Bladder microvascular endothelial cell (primary cell): ENCODE results near the gene GMEB2. TPM values are rescaled to one million over a fixed set of nuclear protein-coding genes. Genes with fewer than 3 reads are reported as not detected.

Experiments
- total RNA-seq: library from RNA; depleted of rRNA; stranded (reverse); fragments of >200 nt; gene quantifications from 2 replicates; pipeline ENCODE4 v1.2.3, GENCODE V29; 2014

The GMEB2 gene
- 7.4 and 12.5 TPM in 2 replicates for total RNA-seq

GRCh38 chr20:63626424-63627128 is at the start of gene GMEB2:
TSS of gene GMEB2 (minus strand) at chr20:63627101. CDS start at chr20:63619397, 7,704 bp downstream.

GRCh38 chr20:63657937-63658748 is 31.2 kb upstream of the GMEB2 start, which contains the start of gene RTEL1:
TSS of gene RTEL1 (plus strand) at chr20:63658312. CDS start at chr20:63659403, 1,091 bp downstream.

GRCh38 chr20:63653041-63653973 is 26.4 kb upstream of the GMEB2 start, which contains the start of gene STMN3:
TSS of gene STMN3 (minus strand) at chr20:63653424. CDS start at chr20:63653345, 79 bp downstream.

DNA sequence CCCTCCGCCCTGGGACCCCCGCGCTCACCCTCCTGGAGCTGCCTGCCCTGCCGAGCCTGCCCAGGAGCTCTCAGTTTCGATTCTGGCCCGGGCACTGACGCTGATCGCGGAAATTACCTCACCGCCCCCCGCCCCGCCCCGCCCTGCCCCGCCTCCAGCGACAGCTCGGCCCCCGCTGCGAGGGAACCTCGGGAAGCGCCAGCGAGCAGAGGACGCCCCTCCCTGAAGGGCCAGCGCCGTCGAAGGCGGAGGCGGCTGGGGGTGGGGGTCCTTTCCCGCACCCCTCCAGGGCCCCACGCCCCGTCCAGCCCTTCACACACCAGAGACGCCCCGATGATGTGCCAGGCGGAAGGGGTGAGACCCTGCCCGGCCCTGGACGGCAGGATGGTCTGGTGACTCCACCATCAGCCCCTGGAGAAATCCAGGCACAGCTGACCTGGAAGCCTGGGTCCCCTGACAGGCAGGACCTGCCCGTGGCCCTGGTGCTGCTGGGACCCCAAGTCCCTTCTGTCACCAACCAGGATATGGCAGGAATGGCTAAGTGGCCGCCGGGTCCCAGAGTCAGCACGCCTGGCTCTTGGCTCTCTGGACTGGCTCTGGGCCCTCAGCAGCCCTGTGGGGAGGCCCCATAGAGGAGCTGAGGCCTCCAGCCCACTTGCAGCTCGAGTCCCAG is 52.6 kb downstream of the GMEB2 start, which contains the start of gene HELZ2:
HELZ2 (minus strand) TSS at position 84 of the 673 bp plus-strand sequence. CDS start 1,854 bp downstream, outside the sequence.

DNA sequence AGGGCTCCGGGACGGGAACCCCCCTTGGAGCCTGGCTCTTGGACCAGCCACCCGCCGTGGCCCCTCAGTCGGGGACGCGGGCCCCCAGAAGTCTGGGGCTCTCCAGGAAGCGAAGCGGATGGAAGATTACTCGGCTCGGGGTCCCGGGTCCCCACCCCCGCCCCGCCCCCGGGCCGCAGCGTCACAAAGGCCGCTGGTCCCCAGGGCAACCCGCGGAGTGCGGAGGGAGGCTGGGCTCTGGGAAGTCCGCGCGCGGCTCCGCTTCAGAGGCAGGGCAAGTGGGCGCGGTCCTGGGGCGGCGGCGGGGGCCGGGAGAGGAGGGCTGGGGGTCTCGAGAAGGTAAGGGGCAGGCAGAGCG is 73.0 kb downstream of the GMEB2 start, which contains the start of gene FNDC11:
FNDC11 (plus strand) TSS at position 227 of the 358 bp plus-strand sequence. CDS start 1,505 bp downstream, outside the sequence.

GRCh38 chr20:63547725-63548480 is 79.0 kb downstream of the GMEB2 start, which contains the start of gene SRMS:
TSS of gene SRMS (minus strand) at chr20:63547749. CDS start at chr20:63547463, 286 bp downstream.

Other genes with a start within 250 kb of the GMEB2 start
- gene KCNQ2, start 154.4 kb downstream of the GMEB2 start, total RNA-seq, result not detected in 2 replicates
- gene EEF1A2, start 128.0 kb downstream of the GMEB2 start, total RNA-seq, result 0.49 and 27.1 TPM in 2 replicates
- gene PPDPF, start 106.3 kb downstream of the GMEB2 start, total RNA-seq, result 10.7 and 13.3 TPM in 2 replicates
- gene PTK6, start 89.7 kb downstream of the GMEB2 start, total RNA-seq, result 0.13 TPM in 1 of 2 replicates, not detected in the other
- gene SRMS, start 79.4 kb downstream of the GMEB2 start, total RNA-seq, result not detected in 2 replicates
- gene FNDC11, start 72.9 kb downstream of the GMEB2 start, total RNA-seq, result 1.0 and 1.1 TPM in 2 replicates
- gene HELZ2, start 52.9 kb downstream of the GMEB2 start, total RNA-seq, result 52.6 and 101 TPM in 2 replicates
- gene STMN3, start 26.3 kb upstream of the GMEB2 start, total RNA-seq, result 0.69 and 1.5 TPM in 2 replicates
- gene RTEL1, start 31.2 kb upstream of the GMEB2 start, total RNA-seq, result 8.3 and 14.5 TPM in 2 replicates
- 19.1 and 28.5 TPM in 2 replicates for gene TNFRSF6B, start 69.6 kb upstream of the GMEB2 start, total RNA-seq
- gene ARFRP1, start 80.9 kb upstream of the GMEB2 start, total RNA-seq, result 33.4 and 68.0 TPM in 2 replicates
- 16.4 and 23.8 TPM in 2 replicates for gene ZGPAT, start 80.9 kb upstream of the GMEB2 start, total RNA-seq
- 1.9 and 3.2 TPM in 2 replicates for gene LIME1, start 109.6 kb upstream of the GMEB2 start, total RNA-seq
- gene SLC2A4RG, start 112.7 kb upstream of the GMEB2 start, total RNA-seq, result 8.0 and 8.6 TPM in 2 replicates
- 28.7 and 46.9 TPM in 2 replicates for gene ZBTB46, start 204.2 kb upstream of the GMEB2 start, total RNA-seq
- not detected in 2 replicates for gene ABHD16B, start 234.4 kb upstream of the GMEB2 start, total RNA-seq
- 100 and 164 TPM in 2 replicates for gene TPD52L2, start 238.2 kb upstream of the GMEB2 start, total RNA-seq